Measurements from ENCODE around the gene HPGD.

DNA sequence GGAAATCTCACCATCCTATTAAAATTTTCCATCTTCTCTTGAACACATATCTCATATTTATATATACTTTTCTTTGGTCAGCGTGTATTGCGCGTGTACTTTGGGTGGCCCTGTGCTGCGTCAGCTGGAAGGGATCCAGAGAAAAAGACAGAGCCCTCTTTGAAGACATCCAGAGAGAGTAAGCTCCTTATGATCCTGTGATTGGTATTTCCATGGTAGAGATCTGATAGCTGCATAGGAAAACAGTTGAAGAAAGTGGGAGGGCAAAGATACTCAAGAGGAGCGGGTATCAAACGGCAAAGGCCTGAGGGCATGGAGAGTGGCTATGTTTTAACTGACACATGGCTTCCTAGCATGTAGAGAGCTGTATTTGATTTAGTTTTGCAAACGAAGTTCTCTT, 4.4 kb upstream of the HPGD start:
- TF ChIP-seq, protein P1, sequence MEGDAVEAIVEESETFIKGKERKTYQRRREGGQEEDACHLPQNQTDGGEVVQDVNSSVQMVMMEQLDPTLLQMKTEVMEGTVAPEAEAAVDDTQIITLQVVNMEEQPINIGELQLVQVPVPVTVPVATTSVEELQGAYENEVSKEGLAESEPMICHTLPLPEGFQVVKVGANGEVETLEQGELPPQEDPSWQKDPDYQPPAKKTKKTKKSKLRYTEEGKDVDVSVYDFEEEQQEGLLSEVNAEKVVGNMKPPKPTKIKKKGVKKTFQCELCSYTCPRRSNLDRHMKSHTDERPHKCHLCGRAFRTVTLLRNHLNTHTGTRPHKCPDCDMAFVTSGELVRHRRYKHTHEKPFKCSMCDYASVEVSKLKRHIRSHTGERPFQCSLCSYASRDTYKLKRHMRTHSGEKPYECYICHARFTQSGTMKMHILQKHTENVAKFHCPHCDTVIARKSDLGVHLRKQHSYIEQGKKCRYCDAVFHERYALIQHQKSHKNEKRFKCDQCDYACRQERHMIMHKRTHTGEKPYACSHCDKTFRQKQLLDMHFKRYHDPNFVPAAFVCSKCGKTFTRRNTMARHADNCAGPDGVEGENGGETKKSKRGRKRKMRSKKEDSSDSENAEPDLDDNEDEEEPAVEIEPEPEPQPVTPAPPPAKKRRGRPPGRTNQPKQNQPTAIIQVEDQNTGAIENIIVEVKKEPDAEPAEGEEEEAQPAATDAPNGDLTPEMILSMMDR (IDR thresholded peaks at IDR 0.05) = no peak
- TF ChIP-seq POLR2AphosphoS5 (IDR thresholded peaks at IDR 0.05; ENCODE audit: low read depth, low read length) = no peak
- TF ChIP-seq, protein P2, sequence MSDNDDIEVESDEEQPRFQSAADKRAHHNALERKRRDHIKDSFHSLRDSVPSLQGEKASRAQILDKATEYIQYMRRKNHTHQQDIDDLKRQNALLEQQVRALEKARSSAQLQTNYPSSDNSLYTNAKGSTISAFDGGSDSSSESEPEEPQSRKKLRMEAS (IDR thresholded peaks at IDR 0.05; ENCODE audit: low read depth) = no peak
- TF ChIP-seq EP300 (IDR thresholded peaks at IDR 0.05; ENCODE audit: borderline replicate concordance in 1 of 2, low read depth in 1 of 2, low read length in 1 of 2) = no peak
- TF ChIP-seq, protein P3, sequence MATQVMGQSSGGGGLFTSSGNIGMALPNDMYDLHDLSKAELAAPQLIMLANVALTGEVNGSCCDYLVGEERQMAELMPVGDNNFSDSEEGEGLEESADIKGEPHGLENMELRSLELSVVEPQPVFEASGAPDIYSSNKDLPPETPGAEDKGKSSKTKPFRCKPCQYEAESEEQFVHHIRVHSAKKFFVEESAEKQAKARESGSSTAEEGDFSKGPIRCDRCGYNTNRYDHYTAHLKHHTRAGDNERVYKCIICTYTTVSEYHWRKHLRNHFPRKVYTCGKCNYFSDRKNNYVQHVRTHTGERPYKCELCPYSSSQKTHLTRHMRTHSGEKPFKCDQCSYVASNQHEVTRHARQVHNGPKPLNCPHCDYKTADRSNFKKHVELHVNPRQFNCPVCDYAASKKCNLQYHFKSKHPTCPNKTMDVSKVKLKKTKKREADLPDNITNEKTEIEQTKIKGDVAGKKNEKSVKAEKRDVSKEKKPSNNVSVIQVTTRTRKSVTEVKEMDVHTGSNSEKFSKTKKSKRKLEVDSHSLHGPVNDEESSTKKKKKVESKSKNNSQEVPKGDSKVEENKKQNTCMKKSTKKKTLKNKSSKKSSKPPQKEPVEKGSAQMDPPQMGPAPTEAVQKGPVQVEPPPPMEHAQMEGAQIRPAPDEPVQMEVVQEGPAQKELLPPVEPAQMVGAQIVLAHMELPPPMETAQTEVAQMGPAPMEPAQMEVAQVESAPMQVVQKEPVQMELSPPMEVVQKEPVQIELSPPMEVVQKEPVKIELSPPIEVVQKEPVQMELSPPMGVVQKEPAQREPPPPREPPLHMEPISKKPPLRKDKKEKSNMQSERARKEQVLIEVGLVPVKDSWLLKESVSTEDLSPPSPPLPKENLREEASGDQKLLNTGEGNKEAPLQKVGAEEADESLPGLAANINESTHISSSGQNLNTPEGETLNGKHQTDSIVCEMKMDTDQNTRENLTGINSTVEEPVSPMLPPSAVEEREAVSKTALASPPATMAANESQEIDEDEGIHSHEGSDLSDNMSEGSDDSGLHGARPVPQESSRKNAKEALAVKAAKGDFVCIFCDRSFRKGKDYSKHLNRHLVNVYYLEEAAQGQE (IDR thresholded peaks at IDR 0.05; ENCODE audit: low read depth, low read length) = no peak

Measured in SK-N-SH (cell line).